NCI-H1930 (cell line): ENCODE results near the gene RBBP8NL.
A peak's percentile ranks its signal among the peaks of the same experiment; 100 is the strongest.

Experiments
- DNase-seq, 2 experiments: peaks; one replicate each; lab custom pipeline; 2025; lab: John Stamatoyannopoulos, UW

Gene RBBP8NL

GRCh38 chr20:62422636-62423325 lies 4.6 kb downstream of the RBBP8NL start:
- no peak for DNase-seq

- DNase-seq, result no peak
These were observed 5.7 kb downstream of the RBBP8NL start for GRCh38 chr20:62421716-62421990.

GRCh38 chr20:62420846-62421715 lies 6.3 kb downstream of the RBBP8NL start:
- no peak for DNase-seq

GRCh38 chr20:62419759-62420158 lies 7.6 kb downstream of the RBBP8NL start:
- no peak for DNase-seq

- no peak for DNase-seq
These were observed 8.4 kb downstream of the RBBP8NL start for GRCh38 chr20:62418709-62419487.

- no peak for DNase-seq
These were observed 9.2 kb downstream of the RBBP8NL start for GRCh38 chr20:62417981-62418708.

- DNase-seq, result no peak
These were observed 10.4 kb downstream of the RBBP8NL start for GRCh38 chr20:62416651-62417637.

GRCh38 chr20:62415354-62416111 lies 11.8 kb downstream of the RBBP8NL start:
- DNase-seq, result no peak

GRCh38 chr20:62413896-62414481 lies 13.3 kb downstream of the RBBP8NL start:
- no peak for DNase-seq

GRCh38 chr20:62413025-62413570 lies 14.2 kb downstream of the RBBP8NL start:
- no peak for DNase-seq

- DNase-seq, result no peak
These were observed 14.9 kb downstream of the RBBP8NL start for GRCh38 chr20:62412194-62413024.

GRCh38 chr20:62411479-62412193 lies 15.7 kb downstream of the RBBP8NL start:
- no peak for DNase-seq

GRCh38 chr20:62410746-62411478 lies 16.4 kb downstream of the RBBP8NL start:
- DNase-seq, result peak in 1 of 2 experiments; percentile 19

GRCh38 chr20:62409931-62410745 lies 17.2 kb downstream of the RBBP8NL start:
- DNase-seq, result peak; percentile 44 to 57

GRCh38 chr20:62409086-62409853 lies 18.1 kb downstream of the RBBP8NL start:
- DNase-seq, result no peak
